NCI-H2171 (cell line): ENCODE measurements around the gene FRMD6.
"Not testable (repeated sequence)": the region's sequence is repeated elsewhere in the genome, so short reads cannot be mapped to it uniquely, and the experiment has no call there.

Source experiments
- DNase-seq: peaks from one replicate; lab custom pipeline; 2025; lab: John Stamatoyannopoulos, UW

Gene FRMD6

DNA sequence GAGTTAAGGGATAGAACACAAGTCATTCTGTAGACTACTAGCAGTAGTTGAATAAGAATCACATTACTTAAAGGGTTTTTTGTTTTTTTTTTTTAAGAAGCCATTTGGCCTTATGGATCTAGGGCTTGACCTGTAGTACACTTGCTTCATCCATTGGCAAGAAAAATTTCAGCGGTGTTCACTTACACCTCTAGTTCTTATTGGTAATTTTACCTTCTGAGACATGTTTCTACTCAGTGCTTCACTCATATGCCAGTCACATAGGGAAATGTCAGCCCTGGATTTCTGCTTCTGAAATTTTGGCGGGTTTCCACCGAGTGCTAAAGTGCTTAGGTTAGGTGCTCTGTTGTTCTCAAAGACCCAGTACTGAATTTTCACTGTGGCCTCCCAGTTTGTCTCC is 72.9 kb downstream of the FRMD6 start:
- DNase-seq = no peak

DNA sequence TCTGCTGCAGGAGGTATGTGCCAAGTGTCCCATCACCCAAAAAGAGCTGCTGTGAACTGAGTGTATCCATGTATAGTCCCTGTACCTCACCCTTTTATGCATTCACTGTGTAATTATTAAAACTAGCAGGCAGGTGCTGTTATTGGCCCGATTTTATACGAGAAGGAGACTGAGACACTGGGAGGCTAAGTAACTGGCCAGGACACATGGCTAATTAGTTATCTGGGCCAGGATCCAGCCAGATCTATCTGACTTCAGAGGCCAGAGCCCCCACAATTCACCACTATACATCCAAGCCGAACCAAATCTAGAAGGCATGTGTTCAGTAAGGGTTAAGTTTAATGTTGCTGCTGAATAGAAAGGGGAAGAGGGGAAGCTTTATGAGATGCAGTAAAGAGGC is 73.4 kb downstream of the FRMD6 start:
- DNase-seq = no peak

DNA sequence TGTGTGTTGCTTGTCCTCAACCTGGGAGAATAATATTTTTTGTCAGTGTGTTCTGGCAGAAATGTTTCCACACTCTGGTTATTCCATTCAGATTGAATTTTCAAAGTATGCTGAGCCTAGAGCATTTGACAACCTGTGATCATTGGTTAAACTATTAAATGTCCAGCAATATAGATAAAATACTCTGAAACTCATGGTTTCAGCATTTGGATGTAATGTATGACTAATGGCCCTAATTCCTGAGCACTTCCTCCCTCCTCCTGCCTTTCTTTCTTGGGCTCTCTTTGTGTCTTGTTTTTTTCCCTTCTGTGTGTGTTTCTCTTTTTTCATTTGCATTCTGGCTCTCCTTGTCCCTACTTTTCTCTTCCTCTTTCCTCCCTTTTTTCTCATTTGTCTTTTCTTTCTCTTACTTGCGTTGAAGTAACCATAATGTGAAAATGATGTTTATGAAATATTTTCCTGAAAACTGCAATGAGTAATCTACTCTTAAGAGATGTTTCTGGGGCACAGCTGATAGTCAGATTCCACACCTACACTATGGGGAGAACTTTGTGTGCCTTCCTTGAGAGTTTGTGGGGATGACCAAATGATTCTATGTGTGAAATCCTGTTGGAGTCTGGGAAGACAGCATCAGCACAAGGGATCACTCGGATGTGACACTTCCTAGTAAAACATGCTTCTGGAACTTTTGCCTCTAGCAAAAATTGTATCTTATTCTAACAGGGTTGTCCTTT is 74.6 kb downstream of the FRMD6 start:
- DNase-seq = no peak

DNA sequence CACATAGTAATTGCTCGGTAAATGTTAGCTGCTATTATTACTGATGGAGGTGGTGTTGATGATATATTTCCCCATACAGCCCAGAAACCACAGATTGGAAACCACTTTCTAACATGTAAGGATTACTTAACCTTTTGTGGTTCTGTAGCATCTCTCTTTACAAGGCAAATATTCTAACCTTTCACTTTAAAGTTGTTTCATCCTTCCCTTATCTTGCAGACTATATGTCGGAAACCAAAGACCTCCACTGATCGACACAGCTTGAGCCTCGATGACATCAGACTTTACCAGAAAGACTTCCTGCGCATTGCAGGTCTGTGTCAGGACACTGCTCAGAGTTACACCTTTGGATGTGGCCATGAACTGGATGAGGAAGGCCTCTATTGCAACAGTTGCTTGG is 75.8 kb downstream of the FRMD6 start:
- no peak for DNase-seq

DNA sequence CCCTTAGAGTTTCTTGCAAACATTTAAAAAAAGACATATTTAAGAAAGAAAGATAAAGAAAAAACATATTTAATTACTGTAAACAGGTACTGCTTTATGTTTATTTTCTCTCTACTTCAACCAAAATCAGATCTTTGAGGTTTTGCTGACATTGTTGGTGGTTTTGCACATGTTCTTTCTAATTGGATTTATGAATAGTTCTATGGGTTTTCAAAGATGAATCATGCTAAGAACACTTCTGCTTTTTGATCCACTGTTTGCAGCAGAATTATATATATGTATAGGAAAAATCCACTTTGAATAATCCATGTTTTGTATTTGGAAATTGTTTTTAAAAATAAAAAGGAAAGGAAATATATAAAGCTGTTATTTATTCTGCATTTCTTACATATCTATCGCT is 78.4 kb downstream of the FRMD6 start:
- DNase-seq = no peak

DNA sequence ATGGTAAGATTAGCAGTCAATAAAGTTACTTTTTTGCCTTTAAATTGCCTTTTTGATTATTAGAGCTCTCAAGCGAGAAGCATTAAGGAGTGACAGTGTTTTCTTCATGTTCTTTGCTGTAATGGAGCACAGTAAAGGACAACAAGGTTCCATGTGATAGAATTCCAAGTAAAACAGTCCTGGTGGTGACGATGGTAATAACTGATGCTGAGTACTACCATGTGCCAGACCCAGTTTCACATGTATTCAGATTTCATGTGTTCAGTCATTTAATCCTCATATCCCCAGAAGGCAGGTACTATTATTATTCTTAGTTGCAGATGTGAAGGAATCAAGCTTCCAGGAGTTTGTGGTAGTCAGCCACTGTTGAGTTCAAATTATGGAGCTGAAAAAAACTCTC is 79.0 kb downstream of the FRMD6 start:
- no peak for DNase-seq

DNA sequence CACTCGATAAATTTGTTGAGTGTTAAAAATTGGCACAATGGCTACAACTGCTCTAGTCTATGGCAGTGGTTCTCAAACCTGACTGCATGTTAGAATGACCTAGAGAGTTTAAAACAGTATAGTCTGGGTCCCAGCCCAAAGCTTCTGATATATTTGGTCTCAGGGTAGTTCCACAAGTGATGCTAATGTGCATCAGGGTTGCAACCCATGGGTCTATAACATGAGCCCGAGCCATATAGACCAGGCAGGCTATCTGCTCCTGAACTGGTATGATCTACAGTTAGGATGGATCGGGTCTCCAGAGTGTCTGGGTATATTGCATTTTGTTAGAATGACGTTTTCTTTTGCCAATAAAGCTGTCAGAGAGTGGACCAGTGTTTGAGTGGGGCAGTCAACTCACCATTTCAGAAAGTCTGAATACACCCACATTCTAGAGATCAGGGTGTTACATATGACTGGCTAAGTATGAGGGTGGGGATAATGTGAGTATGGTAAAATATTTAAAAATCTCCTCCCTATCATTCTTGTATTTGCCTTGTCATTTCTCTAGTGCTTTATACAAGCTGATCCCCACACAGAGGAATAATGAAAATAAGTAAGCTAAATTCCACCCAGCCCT is 80.9 kb downstream of the FRMD6 start:
- no peak for DNase-seq

DNA sequence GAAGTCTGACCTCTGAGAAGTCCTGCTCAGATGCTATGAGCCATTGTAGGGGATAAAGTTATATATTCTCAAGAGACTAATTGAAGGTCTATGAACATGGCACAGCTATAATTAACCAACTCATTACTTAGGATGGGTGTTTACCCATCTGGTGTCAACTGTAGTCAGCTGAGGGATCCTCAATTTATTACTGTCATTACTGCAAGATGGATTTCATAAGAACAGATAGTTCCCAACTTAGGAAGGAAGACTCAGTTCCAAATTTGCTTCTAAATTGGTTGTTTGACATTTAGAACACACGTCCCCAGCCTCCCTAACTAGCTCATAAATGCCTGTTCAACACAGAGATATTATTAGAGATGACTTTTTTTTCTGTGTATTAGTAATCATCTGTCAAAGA is 81.4 kb downstream of the FRMD6 start:
- no peak for DNase-seq

DNA sequence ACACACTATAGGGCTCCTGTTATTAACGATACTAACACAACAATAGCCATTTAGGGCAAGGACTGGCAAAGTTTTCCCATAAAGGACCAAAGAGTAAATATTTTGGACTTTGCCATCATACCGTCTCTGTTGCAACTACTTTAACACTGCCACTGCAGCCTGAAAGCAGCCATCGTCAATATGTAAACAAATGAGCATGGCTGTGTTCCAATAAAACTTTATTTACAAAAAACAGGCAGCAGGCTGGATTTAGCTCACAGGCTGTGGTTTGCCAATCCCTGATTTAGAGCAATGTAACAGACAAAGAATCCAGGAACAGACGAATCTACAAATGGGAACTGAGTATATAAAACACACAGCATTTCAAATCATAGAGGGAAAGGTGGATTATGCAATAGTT is 84.1 kb downstream of the FRMD6 start:
- no peak for DNase-seq

DNA sequence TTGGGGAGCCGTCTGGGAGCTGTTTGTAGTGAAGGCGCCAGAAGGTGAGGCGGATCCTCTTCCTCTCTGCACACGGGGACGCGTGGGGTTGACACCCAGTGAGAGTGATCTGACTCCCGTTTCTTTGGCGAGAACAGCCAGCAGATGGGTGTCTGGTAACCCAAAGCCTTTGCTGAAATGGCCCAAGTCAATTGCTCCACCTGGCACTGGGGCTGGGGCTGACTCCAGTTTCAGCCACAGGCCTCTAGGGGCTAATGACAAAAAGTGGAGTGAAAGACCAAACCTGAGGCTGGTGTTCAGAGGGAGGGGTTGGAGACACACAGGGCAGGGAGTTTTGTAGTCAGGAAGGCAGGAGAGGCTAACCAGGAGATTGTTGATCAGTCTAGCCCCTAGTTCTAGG is 87.0 kb downstream of the FRMD6 start:
- peak; percentile 99 for DNase-seq

DNA sequence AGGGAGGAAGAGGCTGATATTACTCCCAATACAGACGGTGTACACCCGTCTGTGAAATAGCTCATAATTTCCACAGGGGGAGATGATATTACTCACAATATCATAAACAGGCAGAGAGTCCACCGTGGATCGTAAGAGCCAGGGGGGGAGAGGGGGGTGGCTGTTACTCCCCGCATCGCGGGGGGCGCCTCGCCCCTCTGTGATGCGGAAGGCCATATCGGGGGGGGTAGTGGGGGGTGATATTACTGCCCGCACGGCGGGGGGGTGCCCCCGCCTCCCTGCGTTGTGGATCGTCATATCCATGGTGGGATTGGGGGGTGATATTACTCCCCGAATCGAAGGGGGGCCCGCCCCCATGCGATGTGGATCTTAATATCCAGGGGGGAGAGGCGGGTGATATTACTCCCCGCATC is 91.9 kb downstream of the FRMD6 start:
- DNase-seq = no peak

DNA sequence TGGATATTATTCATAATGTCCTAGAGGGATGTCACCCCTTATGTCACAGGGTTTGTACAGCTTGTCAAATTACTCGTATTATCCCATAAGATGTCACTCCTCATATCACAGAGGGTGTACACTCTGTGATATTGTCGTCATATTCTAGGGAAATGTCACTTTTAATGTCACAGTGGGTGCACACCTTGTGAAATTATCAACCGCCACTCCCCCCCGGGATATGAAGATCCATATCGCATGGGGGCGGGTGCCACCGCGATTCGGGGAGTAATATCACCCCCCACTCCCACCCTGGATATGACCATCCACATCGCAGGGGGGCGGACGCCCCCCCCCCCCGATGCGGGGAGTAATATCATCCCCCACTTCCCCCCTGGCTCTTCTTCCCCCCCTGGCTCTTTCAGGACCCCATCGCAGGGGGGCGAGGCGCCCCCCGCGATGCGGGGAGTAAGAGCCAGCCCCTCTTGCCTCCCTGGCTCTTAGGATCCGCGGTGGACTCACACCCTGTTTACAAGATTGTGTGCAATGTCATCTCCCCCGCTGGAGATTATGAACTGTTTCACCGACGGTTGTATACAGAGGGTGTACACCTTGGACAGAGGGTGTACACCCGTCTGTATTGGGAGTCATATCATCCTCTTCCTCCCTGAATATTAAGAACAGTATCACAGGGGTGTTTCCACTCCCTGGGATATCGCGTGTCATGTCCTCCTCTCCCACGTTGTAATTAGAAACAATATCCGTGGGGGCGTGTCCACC is 92.8 kb downstream of the FRMD6 start:
- no peak for DNase-seq

DNA sequence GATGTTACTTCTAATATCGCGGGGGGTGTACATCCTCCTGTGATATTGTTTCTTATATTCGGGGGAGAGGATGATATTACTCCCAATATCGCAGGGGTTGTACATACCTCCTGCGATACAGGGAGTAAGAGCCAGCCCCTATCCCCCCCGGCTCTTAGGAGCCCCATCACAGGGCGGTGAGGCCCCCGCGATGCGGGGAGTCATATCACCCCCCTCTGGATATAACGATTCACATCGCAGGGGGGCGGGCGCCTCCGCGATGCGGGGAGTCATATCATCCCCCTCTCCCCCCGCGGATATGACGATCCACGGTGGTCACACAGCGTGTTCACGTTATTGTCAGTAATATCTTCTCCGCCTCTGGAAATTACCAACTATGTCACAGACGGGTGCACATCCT is 95.1 kb downstream of the FRMD6 start:
- DNase-seq = not testable (repeated sequence)

DNA sequence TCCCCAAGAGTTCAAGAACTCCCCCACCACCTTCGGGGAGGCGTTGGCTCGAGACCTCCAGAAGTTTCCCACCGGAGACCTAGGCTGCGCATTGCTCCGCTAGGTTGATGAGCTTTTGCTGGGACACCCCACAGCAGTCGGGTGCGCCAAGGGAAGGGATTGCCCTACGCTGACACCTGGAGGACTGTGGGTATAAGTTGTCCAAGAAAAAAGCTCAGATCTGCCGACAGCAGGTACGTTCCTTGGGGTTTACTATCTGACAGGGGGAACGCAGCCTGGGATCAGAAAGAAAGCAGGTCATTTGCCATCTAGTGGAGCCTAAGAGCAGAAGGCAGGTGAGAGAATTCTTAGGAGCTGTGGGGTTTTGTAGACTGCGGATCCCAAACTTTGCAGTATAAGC is 98.8 kb downstream of the FRMD6 start:
- no peak for DNase-seq

DNA sequence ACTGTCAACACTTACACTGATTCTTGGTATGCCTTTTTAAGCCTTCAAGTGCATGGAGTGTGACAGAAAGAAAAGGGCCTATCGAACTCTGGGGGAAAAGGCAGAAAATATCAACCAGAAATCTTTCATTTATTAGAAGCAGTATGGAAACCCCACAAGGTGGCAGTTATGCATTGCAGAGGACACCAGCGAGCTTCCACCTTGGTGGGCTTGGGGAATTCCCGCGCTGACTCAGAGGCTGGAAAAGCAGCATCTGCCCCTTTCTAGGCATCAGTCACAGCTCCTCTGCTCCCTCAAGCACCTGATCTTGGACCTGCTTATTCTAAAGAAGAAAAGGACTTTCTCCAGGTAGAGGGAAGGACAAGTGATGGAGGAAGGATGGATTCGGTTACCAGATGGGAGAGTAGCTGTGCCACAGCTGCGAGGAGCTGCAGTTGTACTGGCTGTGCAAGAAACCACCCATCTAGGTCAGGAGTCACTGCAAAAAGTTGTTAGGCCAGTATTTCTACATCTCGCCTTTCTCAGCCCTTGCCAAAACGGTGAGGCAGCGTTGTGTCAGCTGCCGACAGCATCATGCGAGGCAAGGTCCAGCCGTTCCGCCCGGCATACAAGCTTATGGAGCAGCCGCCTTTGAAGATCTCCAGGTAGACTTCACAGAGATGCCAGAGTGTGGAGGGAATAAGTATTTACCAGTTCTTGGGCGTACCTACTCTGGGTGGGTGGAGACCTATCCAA is 100.1 kb downstream of the FRMD6 start:
- not testable (repeated sequence) for DNase-seq

DNA sequence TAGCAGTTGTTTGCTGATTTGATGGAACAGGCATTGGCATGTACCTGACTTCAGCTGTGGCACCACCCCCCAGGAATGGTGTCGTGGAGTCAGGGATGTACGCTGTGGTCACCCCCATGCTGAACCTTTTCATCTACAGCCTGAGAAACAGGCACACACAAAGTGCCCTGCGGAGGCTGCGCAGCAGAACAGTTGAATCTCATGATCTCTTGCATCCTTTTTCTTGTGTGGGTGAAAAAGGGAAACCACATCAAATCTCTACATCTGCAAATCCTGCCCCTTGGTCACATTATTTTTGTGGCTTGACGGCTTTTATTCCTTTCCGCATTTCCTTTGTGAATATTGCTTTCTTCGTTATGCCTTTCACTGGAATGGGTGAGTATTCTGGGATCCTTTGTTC is 106.0 kb downstream of the FRMD6 start:
- DNase-seq = not testable (repeated sequence)

DNA sequence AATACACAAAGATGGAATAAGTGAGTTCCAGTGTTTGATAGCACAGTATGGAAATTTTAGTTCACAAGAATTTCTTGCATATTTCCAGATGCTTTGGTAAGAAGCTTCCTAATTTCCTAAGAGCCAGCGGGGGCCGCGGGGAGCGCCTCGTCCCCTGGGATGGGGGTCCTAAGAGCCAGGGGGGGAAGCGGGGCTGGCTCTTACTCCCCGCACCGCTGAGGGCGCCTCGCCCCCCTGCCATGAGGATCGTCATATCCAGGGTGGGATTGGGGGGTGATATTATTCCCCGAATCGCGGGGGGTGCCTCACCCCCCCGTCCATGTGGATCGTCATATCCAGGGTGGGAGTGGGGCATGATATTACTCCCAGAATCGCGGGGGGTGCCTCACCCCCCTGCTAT is 108.2 kb downstream of the FRMD6 start:
- no peak for DNase-seq

DNA sequence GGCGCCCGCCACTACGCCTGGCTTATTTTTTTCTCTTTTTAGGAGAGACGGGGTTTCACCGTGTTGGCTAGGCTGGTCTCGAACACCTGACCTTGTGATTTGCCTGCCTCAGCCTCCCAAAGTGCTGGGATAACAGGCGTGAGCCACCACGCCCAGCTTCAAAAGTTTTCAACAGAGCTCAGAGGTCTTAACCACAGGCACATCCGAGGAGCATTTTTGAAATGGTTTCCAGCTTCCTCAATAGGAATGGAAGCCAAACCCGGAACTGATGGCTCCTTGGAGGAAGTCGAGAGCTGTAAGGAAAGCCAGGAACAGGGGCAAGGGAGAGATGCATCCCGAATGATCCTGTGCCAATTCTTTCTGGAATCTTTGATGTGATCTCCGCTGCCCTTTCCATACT is 114.0 kb downstream of the FRMD6 start:
- not testable (repeated sequence) for DNase-seq

DNA sequence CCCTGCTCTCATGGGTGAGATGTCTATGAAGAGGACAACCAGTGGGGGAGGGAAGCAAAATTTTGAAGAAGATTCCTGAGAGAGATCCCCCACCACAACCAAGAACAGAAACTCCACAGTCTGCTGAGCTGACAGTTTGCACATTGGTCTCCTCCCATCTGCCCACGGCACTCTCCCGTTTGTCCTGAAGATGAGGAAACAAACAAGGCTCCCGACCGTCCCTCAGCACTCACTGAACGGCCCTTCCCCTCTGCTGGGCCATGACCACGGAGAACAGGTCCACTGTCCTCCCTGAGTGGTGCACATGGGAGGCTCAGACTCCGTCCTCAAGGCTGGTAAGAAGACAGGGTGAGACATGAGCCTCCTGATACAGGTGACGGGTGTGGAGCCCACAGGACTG is 114.9 kb downstream of the FRMD6 start:
- not testable (repeated sequence) for DNase-seq

DNA sequence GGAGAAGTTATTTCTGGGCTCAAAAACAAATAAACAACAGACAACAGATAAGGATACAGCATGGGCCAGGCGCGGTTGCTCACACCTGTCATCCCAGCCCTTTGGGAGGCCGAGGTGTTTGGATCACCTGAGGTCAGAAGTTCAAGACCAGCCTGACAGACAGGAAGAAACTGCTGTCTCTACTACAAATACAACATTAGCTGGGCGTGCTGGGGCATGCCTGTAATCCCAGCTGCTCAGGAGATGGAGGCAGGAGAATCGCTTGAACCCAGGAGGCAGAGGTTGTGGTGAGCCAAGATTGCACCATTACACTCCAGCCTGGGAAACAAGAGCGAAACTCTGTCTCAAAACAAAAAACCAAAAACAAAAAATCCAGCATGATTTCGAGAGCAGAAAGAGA is 117.6 kb downstream of the FRMD6 start:
- DNase-seq = not testable (repeated sequence)

DNA sequence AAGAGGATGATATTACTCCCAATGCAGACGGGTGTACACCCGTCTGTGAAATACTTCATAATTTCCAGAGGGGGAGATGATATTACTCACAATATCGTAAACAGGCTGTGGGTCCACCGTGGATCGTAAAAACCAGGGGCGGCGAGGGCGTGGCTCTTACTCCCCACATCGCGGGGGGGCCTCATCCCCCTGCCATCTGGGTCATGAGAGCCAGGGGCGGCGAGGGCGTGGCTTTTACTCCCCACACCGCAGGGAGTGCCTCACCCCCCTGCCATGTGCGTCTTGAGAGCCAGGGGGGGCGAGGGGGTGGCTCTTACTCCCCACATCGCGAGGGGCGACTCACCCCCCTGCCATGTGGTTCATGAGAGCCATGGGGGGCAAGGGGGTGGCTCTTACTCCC is 122.5 kb downstream of the FRMD6 start:
- DNase-seq = peak; percentile 87

DNA sequence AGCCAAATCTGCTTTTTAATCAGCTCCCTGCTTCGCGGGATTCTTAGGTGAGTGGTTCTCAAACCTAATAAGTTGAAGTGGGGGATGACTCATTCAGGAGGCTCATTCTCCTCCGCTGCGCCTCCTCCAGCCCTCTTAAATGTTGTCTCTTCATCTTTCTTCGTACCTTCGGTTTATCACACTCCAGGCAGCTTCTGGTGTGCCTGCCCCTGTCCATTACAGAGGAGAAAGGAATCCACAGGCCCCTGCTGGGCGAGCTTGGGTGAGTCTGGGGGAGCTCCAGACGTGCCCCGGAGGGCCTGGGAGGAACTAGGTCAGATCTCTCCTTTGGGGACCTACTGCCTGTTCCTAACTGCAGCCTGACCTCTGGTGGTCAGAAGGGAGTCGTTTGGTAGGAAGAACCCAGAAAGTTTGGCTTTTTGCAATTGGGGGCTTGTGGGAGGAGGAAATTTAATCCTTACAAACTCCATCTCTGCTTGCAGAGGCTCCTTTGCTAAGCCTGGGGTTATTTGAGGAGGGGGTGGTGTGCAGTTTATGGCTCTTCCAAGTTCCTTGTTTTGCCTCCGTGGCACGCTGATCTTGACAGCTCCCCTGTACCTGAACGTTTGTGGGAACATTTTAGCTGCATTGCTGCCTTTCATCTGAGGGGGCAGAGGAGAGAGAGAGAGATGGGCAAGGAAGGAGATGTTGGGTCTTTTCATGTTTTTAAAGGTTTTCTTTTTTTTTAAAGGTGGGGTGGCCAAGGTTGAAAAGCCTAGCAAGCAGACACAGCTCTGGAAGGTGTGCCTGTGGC is 124.6 kb downstream of the FRMD6 start:
- DNase-seq = peak; percentile 57
